K562 (cell line): Measurements from ENCODE around the gene HORMAD1. TPM values are rescaled to one million over a fixed set of nuclear protein-coding genes. Genes with fewer than 3 reads are reported as not detected.

Source experiments
- ATAC-seq: fragments of 200-7000 bp; cut with Tn5 transposase; 3 replicates; pipeline ENCODE4 v1.9.1; 2020; ENCODE audit warnings: moderate library complexity
- BruUV-seq: library from RNA; stranded (reverse); fragments of 400-500 nt; replicated peaks from 2 replicates; lab custom pipeline; 2021; lab: Mats Ljungman, UMichigan
- CTCF ChIA-PET: fragments of 300-600 bp; formaldehyde crosslinking; extraction: SDS; loops from one replicate; lab custom pipeline; 2021; ENCODE audit warnings: low intra/inter-chr PET ratio; lab: Yijun Ruan, JAX
- POLR2A ChIA-PET: fragments of 300-600, 350-650 bp; sonication (Branson Sonifier 250); formaldehyde crosslinking; extraction: SDS; loops from one replicate; lab custom pipeline; 2021; ENCODE audit warnings: antibody characterized with exemption, inconsistent platforms; lab: Yijun Ruan, JAX
- DNase-seq, 4 experiments: peaks; one replicate each; pipeline versions ENCODE4 v3.0.0 to v3.0.0-alpha.2; 2011 to 2018; ENCODE audit warnings: low spot score in 3 of 4, mixed read lengths in 3 of 4; ENCODE audit errors: extremely low read depth in 1 of 4
- FAIRE-seq: peaks from 2 replicates; lab custom pipeline; 2011; peaks lifted over from hg19 to GRCh38; lab: Jason Lieb, UNC
- H2AFZ ChIP-seq: 2 replicates; pipeline ENCODE4 v1.6.0; 2011; ENCODE audit warnings: low read depth, low read length, control low read depth, inconsistent platforms
- H3K27ac ChIP-seq: fragments of 200-600 bp; 3 replicates; pipeline ENCODE4 v1.8.0; 2011; ENCODE audit warnings: low read depth, mild to moderate bottlenecking, control low read depth, inconsistent platforms, low read length, moderate library complexity, mixed read lengths; ENCODE audit errors: extremely low read depth
- H3K27me3 ChIP-seq, 2 experiments: fragments of 300-600 bp in 1 of 2; 2 replicates in 1 of 2; 3 replicates in 1 of 2; pipeline versions ENCODE4 v1.6.0 to v1.8.0; 2011; ENCODE audit warnings: inconsistent platforms in 2 of 2, low read length in 2 of 2, mild to moderate bottlenecking in 1 of 2, mixed read lengths in 1 of 2, moderate library complexity in 1 of 2; ENCODE audit not compliant: control insufficient read depth in 2 of 2, insufficient read depth in 2 of 2
- H3K36me3 ChIP-seq: fragments of 300-600 bp; 3 replicates; pipeline ENCODE4 v1.8.0; 2011; ENCODE audit warnings: mild to moderate bottlenecking, low read length, inconsistent platforms; ENCODE audit not compliant: control insufficient read depth, insufficient read depth
- H3K4me1 ChIP-seq, 2 experiments: fragments of 200-600 bp in 1 of 2; replicated peaks in 1 of 2; 2 replicates in 1 of 2; 3 replicates in 1 of 2; pipeline versions ENCODE4 v1.5.1 to v1.8.0; 2011; ENCODE audit warnings: inconsistent platforms in 2 of 2, low read length in 2 of 2, mild to moderate bottlenecking in 1 of 2, mixed read lengths in 1 of 2, moderate library complexity in 1 of 2; ENCODE audit not compliant: control insufficient read depth in 2 of 2, insufficient read depth in 2 of 2
- H3K4me2 ChIP-seq: 2 replicates; pipeline ENCODE4 v1.6.1; 2011; ENCODE audit warnings: low read length, control low read depth, inconsistent platforms, mixed read lengths; ENCODE audit not compliant: insufficient read depth
- H3K4me3 ChIP-seq: fragments of 200-600 bp; sonication (generic), shearing (Covaris generic); 2 replicates; pipeline ENCODE4 v1.5.1; 2016; ENCODE audit warnings: control low read depth, inconsistent platforms
- H3K79me2 ChIP-seq: fragments of 200-600 bp; 3 replicates; pipeline ENCODE4 v1.8.0; 2011; ENCODE audit warnings: low read length, inconsistent platforms; ENCODE audit not compliant: control insufficient read depth, insufficient read depth
- H3K9ac ChIP-seq, 2 experiments: 2 replicates each; pipeline versions ENCODE4 v1.6.0 to v1.6.1; 2011; ENCODE audit warnings: low read depth in 2 of 2, low read length in 2 of 2, control low read depth in 1 of 2, inconsistent platforms in 1 of 2, mild to moderate bottlenecking in 1 of 2, mixed read lengths in 1 of 2; ENCODE audit not compliant: insufficient read depth in 1 of 2
- H3K9me1 ChIP-seq: one replicate; pipeline ENCODE4 v1.6.0; 2011; ENCODE audit warnings: inconsistent platforms, mild to moderate bottlenecking, low read length, moderate library complexity; ENCODE audit not compliant: control insufficient read depth, insufficient read depth
- H3K9me3 ChIP-seq: replicated peaks from 2 replicates; pipeline ENCODE4 v1.5.1; 2011; ENCODE audit warnings: low read depth, low read length, inconsistent platforms; ENCODE audit not compliant: control insufficient read depth, insufficient read depth
- H4K20me1 ChIP-seq: replicated peaks from 2 replicates; pipeline ENCODE4 v1.6.1; 2011; ENCODE audit warnings: low read length, inconsistent platforms, mixed read lengths; ENCODE audit not compliant: control insufficient read depth, insufficient read depth
- CEBPZ ChIP-seq: fragments of 150-350 bp; IDR thresholded peaks from 2 replicates; pipeline ENCODE4 v1.6.1; 2014; ENCODE audit warnings: low read depth, mild to moderate bottlenecking, low read length, borderline replicate concordance
- CHD2 ChIP-seq: IDR thresholded peaks from 2 replicates; pipeline ENCODE4 v1.6.1; 2011; ENCODE audit warnings: low read depth, low read length
- CLOCK ChIP-seq: fragments of 250-450 bp; sonication (Bioruptor Pico); IDR thresholded peaks from 2 replicates; pipeline ENCODE4 v1.4.0; 2020; ENCODE audit warnings: mild to moderate bottlenecking, moderate library complexity, borderline replicate concordance
- CREM ChIP-seq: IDR thresholded peaks from 2 replicates; pipeline ENCODE4 v1.6.1; 2014; ENCODE audit warnings: antibody characterized with exemption, low read depth
- ELK3 ChIP-seq: fragments of 450-650 bp; formaldehyde crosslinking; IDR thresholded peaks from 2 replicates; pipeline ENCODE4 v1.4.0; 2020; ENCODE audit warnings: mild to moderate bottlenecking
- ETV5 ChIP-seq: sonication (generic); formaldehyde crosslinking; IDR thresholded peaks from 2 replicates; pipeline ENCODE4 v1.4.0; 2020; ENCODE audit warnings: low read depth, mild to moderate bottlenecking, missing genetic modification reagents
- GABPB1 ChIP-seq: sonication (generic); formaldehyde crosslinking; IDR thresholded peaks from 2 replicates; pipeline ENCODE4 v1.8.0; 2022; ENCODE audit warnings: mild to moderate bottlenecking, missing genetic modification reagents
- HLTF ChIP-seq: fragments of 450-650 bp; IDR thresholded peaks from 2 replicates; pipeline ENCODE4 v1.6.1; 2016
- KDM4B ChIP-seq, 2 experiments: fragments of 450-650 bp in 1 of 2; sonication (generic) in 1 of 2; IDR thresholded peaks; 2 replicates each; pipeline ENCODE4 v1.6.1; 2016 to 2017; ENCODE audit warnings: borderline replicate concordance in 2 of 2, antibody characterized with exemption in 1 of 2, low read depth in 1 of 2, mild to moderate bottlenecking in 1 of 2
- KLF16 ChIP-seq: IDR thresholded peaks from 2 replicates; pipeline ENCODE4 v1.6.1; 2016; ENCODE audit warnings: antibody characterized with exemption
- MBD2 ChIP-seq: sonication (generic); IDR thresholded peaks from 2 replicates; pipeline ENCODE4 v1.6.1; 2016; ENCODE audit warnings: low read depth, borderline replicate concordance
- SREBF2 ChIP-seq: sonication (generic); formaldehyde crosslinking; IDR thresholded peaks from 2 replicates; pipeline ENCODE4 v1.4.0; 2020; ENCODE audit warnings: mild to moderate bottlenecking, missing genetic modification reagents
- SRSF9 ChIP-seq: fragments of 200-400 bp; formaldehyde crosslinking; IDR thresholded peaks from 2 replicates; pipeline ENCODE4 v1.6.1; 2017; ENCODE audit warnings: low read depth, low read length, borderline replicate concordance
- ZFX ChIP-seq: sonication (generic); formaldehyde crosslinking; IDR thresholded peaks from 2 replicates; pipeline ENCODE4 v1.8.0; 2022; ENCODE audit warnings: mild to moderate bottlenecking, missing genetic modification reagents, moderate library complexity
- ZNF77 ChIP-seq: fragments of 250-450 bp; sonication (Bioruptor Pico); IDR thresholded peaks from 2 replicates; pipeline ENCODE4 v1.5.0; 2020
- ZNF780A ChIP-seq: fragments of 250-450 bp; sonication (Bioruptor Pico); IDR thresholded peaks from 2 replicates; pipeline ENCODE4 v1.5.0; 2021; ENCODE audit warnings: mild to moderate bottlenecking
- whole genome bisulfite sequencing: fragments of 100-300 bp; shearing (Covaris generic); methylation state at CpG from one replicate; pipeline ENCODE4 v1.1.6; 2016; ENCODE audit warnings: low coverage, mixed read lengths; ENCODE audit not compliant: insufficient coverage; ENCODE audit errors: missing lambda C conversion rate; 5-methylcytosine and 5-hydroxymethylcytosine counted together
- in situ Hi-C: fragments of 300-500 bp; cut with MboI; formaldehyde crosslinking; loops from 4 replicates; pipeline ENCODE4 v1.15.0; 2018; ENCODE audit warnings: inconsistent platforms, mixed read lengths
- intact Hi-C: fragments of 100-400 bp; cut with micrococcal nuclease; formaldehyde crosslinking; loops from 2 replicates; pipeline ENCODE4 v1.14.2; 2022
- polyA plus RNA-seq, 8 experiments: library from polyadenylated mRNA; depleted of rRNA in 4 of 8; stranded (reverse) in 5 of 8; unstranded in 3 of 8; fragments of >200 nt; fragmentation: Nextera tagmentation in 2 of 8; fragmentation: Illumina TruSeq in 1 of 8; extraction: Ambion mirVana in 2 of 8; extraction: Trizol in 1 of 8; gene quantifications; 2 replicates each; pipeline versions ENCODE4 v1.2.1 to v1.2.3, GENCODE V29; 2011 to 2014; ENCODE audit warnings: inconsistent platforms in 1 of 8, missing spikeins in 1 of 8
- total RNA-seq, 7 experiments: library from RNA; depleted of rRNA in 6 of 7; stranded (reverse); fragments of >200 nt in 6 of 7; fragmentation: Illumina TruSeq in 2 of 7; extraction: Trizol in 2 of 7; gene quantifications; 2 replicates each; pipeline versions ENCODE4 v1.2.1 to v1.2.3, GENCODE V29; 2011 to 2021; ENCODE audit warnings: low replicate concordance in 1 of 7

HORMAD1 gene
- total and polyA plus RNA-seq, 9 of the 15 experiments (the other 6 are each of a cell fraction or from before 2014, with no cell fraction given), result not detected

- POLR2A ChIA-PET, result interaction anchor here (0.6 to 0.9 kb wide), 2 partner anchors 28 to 169 kb away, joined by 3 to 5 read pairs; no protein-coding TSS in a partner anchor
- WGBS, result 57% methylated on average over 1 of the region's 1 CpG
- in situ Hi-C loops, result no loop called here
- H2AFZ ChIP-seq, result no peak overlapping the region
- FAIRE-seq (peak; percentile 40), ATAC-seq (no peak), DNase-seq (no peak)
- no peak overlapping the region for H3K27ac ChIP-seq
- no peak overlapping the region for H3K4me2 ChIP-seq
- no peaks in the 10 kb centered on the region for H3K27me3 ChIP-seq
- CTCF ChIA-PET, result no interaction called here
- TF ChIP-seq ELK3 (CRISPR knock-in tag) (no peak), ZNF77 (CRISPR knock-in tag) (no peak), SREBF2 (no peak), HLTF (no peak), ZFX (CRISPR knock-in tag) (no peak), ETV5 (CRISPR knock-in tag) (no peak), CREM (no peak), SRSF9 (no peak), CEBPZ (no peak), KDM4B (IDR thresholded peaks at IDR 0.05; ENCODE audit: borderline replicate concordance in 2 of 2, low read depth in 1 of 2) (no peak), CHD2 (no peak), KLF16 (no peak), CLOCK (CRISPR knock-in tag) (no peak), MBD2 (no peak), GABPB1 (no peak), ZNF780A (CRISPR knock-in tag) (no peak)
- H3K4me1 ChIP-seq, result no peaks in the 10 kb centered on the region
- H3K79me2 ChIP-seq, result no peaks in the 10 kb centered on the region; the same call in 2 of the 3 replicates
- H3K4me3 ChIP-seq, result no peak overlapping the region
- H4K20me1 ChIP-seq, result no peaks in the 10 kb centered on the region
- no peak overlapping the region for H3K9ac ChIP-seq
- H3K9me3 ChIP-seq, result no peaks in the 10 kb centered on the region
- no peaks in the 10 kb centered on the region for H3K9me1 ChIP-seq
- H3K36me3 ChIP-seq, result peaks cover 26% of the 10 kb centered on the region; the same call in 2 of the 3 replicates
- no TSS peak for BruUV-seq
- intact Hi-C loops, result no loop called here
Observed at GRCh38 chr1:150683914-150684313, 36.8 kb downstream of the HORMAD1 start.
